Fibroblast of lung (primary cell): ENCODE measurements around the gene EFNA5.

Experiments used
- EZH2 ChIP-seq: IDR thresholded peaks from 2 replicates; pipeline ENCODE4 v1.5.1; 2012; ENCODE audit warnings: low read length, control low read depth, mild to moderate bottlenecking; ENCODE audit errors: missing control alignments
- TF ChIP-seq, protein P1 (sequence below), 2 donors: IDR thresholded peaks in 1 of 2; conservative IDR thresholded peaks in 1 of 2; 1 replicate in 1 of 2; 2 replicates in 1 of 2; pipeline ENCODE4 v1.5.1; 2011 to 2012; ENCODE audit warnings: low read length in 2 of 2, control low read depth in 1 of 2, inconsistent platforms in 1 of 2, low read depth in 1 of 2, mild to moderate bottlenecking in 1 of 2

- TF ChIP-seq, protein P1, sequence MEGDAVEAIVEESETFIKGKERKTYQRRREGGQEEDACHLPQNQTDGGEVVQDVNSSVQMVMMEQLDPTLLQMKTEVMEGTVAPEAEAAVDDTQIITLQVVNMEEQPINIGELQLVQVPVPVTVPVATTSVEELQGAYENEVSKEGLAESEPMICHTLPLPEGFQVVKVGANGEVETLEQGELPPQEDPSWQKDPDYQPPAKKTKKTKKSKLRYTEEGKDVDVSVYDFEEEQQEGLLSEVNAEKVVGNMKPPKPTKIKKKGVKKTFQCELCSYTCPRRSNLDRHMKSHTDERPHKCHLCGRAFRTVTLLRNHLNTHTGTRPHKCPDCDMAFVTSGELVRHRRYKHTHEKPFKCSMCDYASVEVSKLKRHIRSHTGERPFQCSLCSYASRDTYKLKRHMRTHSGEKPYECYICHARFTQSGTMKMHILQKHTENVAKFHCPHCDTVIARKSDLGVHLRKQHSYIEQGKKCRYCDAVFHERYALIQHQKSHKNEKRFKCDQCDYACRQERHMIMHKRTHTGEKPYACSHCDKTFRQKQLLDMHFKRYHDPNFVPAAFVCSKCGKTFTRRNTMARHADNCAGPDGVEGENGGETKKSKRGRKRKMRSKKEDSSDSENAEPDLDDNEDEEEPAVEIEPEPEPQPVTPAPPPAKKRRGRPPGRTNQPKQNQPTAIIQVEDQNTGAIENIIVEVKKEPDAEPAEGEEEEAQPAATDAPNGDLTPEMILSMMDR (conservative IDR thresholded peaks at IDR 0.05 in 1 of 2, IDR thresholded peaks at IDR 0.05 in 1 of 2; ENCODE audit: low read depth in 1 of 2, low read length in 2 of 2): no peak
- no peak for TF ChIP-seq EZH2
Measured at GRCh38 chr5:107673039-107673367, 2.3 kb upstream of the EFNA5 start.
